OCI-LY3 (cell line): ENCODE data around the gene LAP3.
"Not testable (repeated sequence)": the region's sequence is repeated elsewhere in the genome, so short reads cannot be mapped to it uniquely, and the experiment has no call there.

Source experiments
- H2AFZ ChIP-seq: fragments of 200-600, 300-600 bp; shearing (Covaris generic); 2 replicates; pipeline ENCODE4 v1.6.0; 2014; ENCODE audit warnings: antibody characterized with exemption, low read depth, low read length
- H3K27ac ChIP-seq: fragments of 200-600, 300-600 bp; sonication (generic); 2 replicates; pipeline ENCODE4 v1.5.1; 2014; ENCODE audit warnings: mild to moderate bottlenecking, low read length, moderate library complexity, mixed read lengths
- H3K27me3 ChIP-seq: fragments of 200-600, 300-600 bp; sonication (generic); 2 replicates; pipeline ENCODE4 v1.6.1; 2014; ENCODE audit warnings: low read depth, low read length, mixed read lengths
- H3K36me3 ChIP-seq: fragments of 200-600, 300-600 bp; sonication (generic); replicated peaks from 2 replicates; pipeline ENCODE3; 2014; ENCODE audit warnings: low read depth, low read length, mixed read lengths
- H3K4me1 ChIP-seq: fragments of 300-600, 200-600 bp; sonication (generic); 2 replicates; pipeline ENCODE4 v1.6.1; 2014; ENCODE audit warnings: low read length, mixed read lengths
- H3K4me2 ChIP-seq: fragments of 200-600, 300-600 bp; sonication (generic); 2 replicates; pipeline ENCODE4 v1.6.1; 2014; ENCODE audit warnings: low read length, mixed read lengths
- H3K4me3 ChIP-seq: fragments of 300-600, 200-600 bp; sonication (generic); 2 replicates; pipeline ENCODE4 v1.5.1; 2014; ENCODE audit warnings: antibody characterized with exemption, mild to moderate bottlenecking, low read length, moderate library complexity
- H3K79me2 ChIP-seq: fragments of 300-600, 200-600 bp; shearing (Covaris generic); 2 replicates; pipeline ENCODE4 v1.6.1; 2014; ENCODE audit warnings: mild to moderate bottlenecking, low read length, mixed read lengths
- H3K9ac ChIP-seq: fragments of 300-600, 200-600 bp; shearing (Covaris generic); 2 replicates; pipeline ENCODE4 v1.6.0; 2014; ENCODE audit warnings: mild to moderate bottlenecking, low read length, moderate library complexity
- H3K9me3 ChIP-seq: fragments of 200-600, 300-600 bp; shearing (Covaris generic); 2 replicates; pipeline ENCODE4 v1.6.1; 2014; ENCODE audit warnings: low read length, mixed read lengths; ENCODE audit not compliant: insufficient read depth
- H4K20me1 ChIP-seq: fragments of 200-600, 300-600 bp; sonication (generic); 2 replicates; pipeline ENCODE4 v1.6.1; 2016; ENCODE audit warnings: low read length, mixed read lengths; ENCODE audit not compliant: insufficient read depth
- CTCF ChIP-seq: fragments of 200-600, 300-600 bp; sonication (generic); IDR thresholded peaks from 2 replicates; pipeline ENCODE4 v1.5.1; 2014; ENCODE audit warnings: antibody characterized with exemption, low read length, low read depth
- EZH2phosphoT487 ChIP-seq: fragments of 200-600 bp; shearing (Covaris generic); IDR thresholded peaks from 2 replicates; pipeline ENCODE4 v1.6.1; 2018; ENCODE audit warnings: antibody characterized with exemption, mixed run types, low read depth

Gene LAP3

DNA sequence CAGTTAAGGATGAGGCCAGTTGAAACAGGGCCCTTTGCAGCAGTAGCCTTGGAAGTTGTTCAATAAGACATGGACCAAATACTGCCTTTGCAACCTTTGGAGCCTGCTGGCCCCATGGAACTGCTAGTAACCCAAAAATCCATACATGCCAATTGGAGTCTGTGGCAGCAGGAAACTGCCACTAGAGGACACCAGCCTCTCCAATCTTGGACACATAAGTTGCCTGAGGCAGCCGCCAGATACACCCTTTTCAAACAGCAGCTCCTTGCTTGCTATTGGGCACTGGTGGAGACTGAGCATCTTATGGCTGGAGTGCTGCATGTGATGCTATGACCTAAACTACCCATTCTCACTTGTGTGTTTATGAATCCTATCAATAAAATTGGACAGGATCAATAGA, 14.8 kb upstream of the LAP3 start:
- Histone ChIP-seq H3K36me3 (no peaks in the 10 kb centered on the region), H4K20me1 (no peaks in the 10 kb centered on the region), H3K27me3 (no peaks in the 10 kb centered on the region), H3K9me3 (no peaks in the 10 kb centered on the region), H3K27ac (no peak overlapping the region), H2AFZ (no peak overlapping the region), H3K4me2 (no peak overlapping the region), H3K9ac (no peak overlapping the region), H3K4me3 (no peak overlapping the region), H3K79me2 (no peaks in the 10 kb centered on the region), H3K4me1 (no peaks in the 10 kb centered on the region)
- peak; percentile 35; the same call in 1 of the 2 replicates for TF ChIP-seq CTCF
- TF ChIP-seq EZH2phosphoT487, result no peak

DNA sequence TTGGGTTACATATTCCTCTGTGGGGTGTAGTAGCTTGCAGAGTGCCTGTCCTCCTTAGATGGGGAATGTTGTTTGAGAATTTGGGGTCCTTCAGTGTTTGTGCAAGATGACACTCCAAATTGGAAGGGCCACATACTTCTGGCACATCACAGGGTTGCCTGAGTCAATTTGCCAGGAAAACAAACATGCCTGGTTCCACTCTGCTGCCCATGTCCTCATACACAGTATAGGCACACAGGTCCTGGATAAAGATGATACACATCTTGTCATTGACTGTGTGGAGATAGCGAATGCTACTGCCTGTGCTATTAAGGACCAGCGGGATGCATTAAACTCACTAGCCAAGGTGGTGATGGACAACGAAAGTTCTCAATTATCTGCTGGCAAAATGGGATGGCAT, 11.2 kb upstream of the LAP3 start:
- Histone ChIP-seq H3K4me3 (no peak overlapping the region), H3K4me2 (no peak overlapping the region), H3K36me3 (no peaks in the 10 kb centered on the region), H3K9me3 (no peaks in the 10 kb centered on the region), H3K9ac (no peak overlapping the region), H3K27ac (no peak overlapping the region), H3K79me2 (no peaks in the 10 kb centered on the region), H3K4me1 (no peaks in the 10 kb centered on the region), H4K20me1 (no peaks in the 10 kb centered on the region), H2AFZ (no peak overlapping the region), H3K27me3 (no peaks in the 10 kb centered on the region)
- TF ChIP-seq EZH2phosphoT487 (no peak), CTCF (no peak)

DNA sequence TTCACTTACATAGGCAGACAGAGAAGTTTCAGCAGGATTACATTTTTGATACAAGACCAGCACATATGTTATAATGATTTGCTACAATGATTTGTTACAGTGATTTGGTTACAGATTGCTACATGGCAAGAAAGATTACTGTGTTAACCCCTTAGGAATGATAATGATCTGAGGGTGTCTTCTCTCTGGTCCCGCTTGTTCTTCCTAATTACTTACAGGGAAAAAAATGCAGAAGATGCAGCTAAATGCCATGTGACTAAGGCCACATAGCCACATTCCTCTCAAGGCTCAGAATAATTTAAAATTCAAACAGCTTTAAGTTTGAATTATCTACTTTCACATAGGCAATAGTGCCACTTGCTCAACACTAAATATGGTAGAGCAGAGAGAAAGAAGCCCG, 9.7 kb upstream of the LAP3 start:
- no peak for TF ChIP-seq EZH2phosphoT487
- no peak for TF ChIP-seq CTCF
- H3K27me3 ChIP-seq, result no peaks in the 10 kb centered on the region
- no peak overlapping the region for H3K4me2 ChIP-seq
- no peak overlapping the region for H2AFZ ChIP-seq
- H3K36me3 ChIP-seq, result no peaks in the 10 kb centered on the region
- no peak overlapping the region for H3K4me3 ChIP-seq
- H3K4me1 ChIP-seq, result no peaks in the 10 kb centered on the region
- no peaks in the 10 kb centered on the region for H4K20me1 ChIP-seq
- H3K9me3 ChIP-seq, result no peaks in the 10 kb centered on the region
- H3K79me2 ChIP-seq, result no peaks in the 10 kb centered on the region
- H3K27ac ChIP-seq, result no peak overlapping the region
- no peak overlapping the region for H3K9ac ChIP-seq

GRCh38 chr4:17574206-17574605, 2.8 kb upstream of the LAP3 start:
- no peak overlapping the region for H3K9ac ChIP-seq
- no peaks in the 10 kb centered on the region for H3K27me3 ChIP-seq
- TF ChIP-seq EZH2phosphoT487 (no peak), CTCF (no peak)
- no peaks in the 10 kb centered on the region for H3K36me3 ChIP-seq
- peaks cover 9% of the 10 kb centered on the region for H3K4me1 ChIP-seq
- H3K9me3 ChIP-seq, result no peaks in the 10 kb centered on the region
- no peak overlapping the region for H2AFZ ChIP-seq
- no peak overlapping the region for H3K4me2 ChIP-seq
- H4K20me1 ChIP-seq, result 0 out of 2 replicates have a peak, but pooled peaks cover 4% of the 10 kb centered on the region
- peaks cover 19% of the 10 kb centered on the region for H3K79me2 ChIP-seq
- H3K4me3 ChIP-seq, result no peak overlapping the region
- H3K27ac ChIP-seq, result no peak overlapping the region

DNA sequence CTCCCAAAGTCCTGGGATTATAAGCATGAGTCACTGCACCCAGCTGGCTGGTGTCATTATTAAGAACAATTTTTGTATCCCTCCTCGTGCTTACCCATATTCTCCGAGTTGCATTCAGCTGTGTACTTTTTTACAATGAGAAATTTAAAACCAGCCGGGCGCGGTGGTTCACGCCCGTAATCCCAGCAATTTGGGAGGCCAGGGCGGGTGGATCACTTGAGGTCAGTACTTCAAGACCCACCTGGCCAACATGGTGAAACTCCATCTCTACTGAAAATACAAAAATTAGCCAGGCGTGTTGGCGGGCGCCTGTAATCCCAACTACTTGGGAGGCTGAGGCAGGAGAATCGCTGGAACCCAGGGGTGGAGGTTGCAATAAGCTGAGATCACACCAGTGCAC, 1.8 kb upstream of the LAP3 start:
- H3K4me3 ChIP-seq, H2AFZ ChIP-seq, H3K9me3 ChIP-seq, H3K4me2 ChIP-seq, H3K27me3 ChIP-seq, H3K36me3 ChIP-seq, H4K20me1 ChIP-seq, H3K27ac ChIP-seq, H3K9ac ChIP-seq, H3K4me1 ChIP-seq: not testable (repeated sequence)
- H3K79me2 ChIP-seq, result peaks cover 23% of the 10 kb centered on the region
